HG03439 (cell line): ENCODE results near the gene RFTN2.
"Not testable (repeated sequence)": the region's sequence is repeated elsewhere in the genome, so short reads cannot be mapped to it uniquely, and the experiment has no call there.

Source experiments
- ATAC-seq: cut with Tn5 transposase; IDR thresholded peaks from one replicate; pipeline ENCODE4 v1.9.1; 2021; ENCODE audit warnings: mild to moderate bottlenecking, moderate library complexity; ENCODE audit not compliant: unreplicated experiment

The RFTN2 gene

DNA sequence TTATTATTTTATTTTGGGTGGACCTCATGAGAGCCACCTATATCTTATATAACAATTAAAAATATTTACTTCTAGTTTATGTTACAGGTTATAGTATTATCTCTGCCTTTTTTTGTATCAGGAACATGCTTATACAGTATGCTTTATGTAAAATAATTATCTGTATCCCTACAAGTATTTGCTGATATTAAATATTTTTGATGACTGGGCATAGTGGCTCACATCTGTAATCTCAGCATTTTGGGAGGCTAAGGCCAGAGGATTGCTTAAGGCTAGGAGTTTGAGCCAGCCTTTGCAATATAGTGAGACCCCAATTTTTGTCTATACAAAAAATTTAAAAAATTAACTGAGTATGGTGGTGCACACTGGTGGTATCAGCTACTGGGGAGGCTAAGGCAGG, 119.9 kb downstream of the RFTN2 start:
- ATAC-seq, result no peak

GRCh38 chr2:197551260-197551659, 124.1 kb downstream of the RFTN2 start:
- ATAC-seq, result not testable (repeated sequence)

DNA sequence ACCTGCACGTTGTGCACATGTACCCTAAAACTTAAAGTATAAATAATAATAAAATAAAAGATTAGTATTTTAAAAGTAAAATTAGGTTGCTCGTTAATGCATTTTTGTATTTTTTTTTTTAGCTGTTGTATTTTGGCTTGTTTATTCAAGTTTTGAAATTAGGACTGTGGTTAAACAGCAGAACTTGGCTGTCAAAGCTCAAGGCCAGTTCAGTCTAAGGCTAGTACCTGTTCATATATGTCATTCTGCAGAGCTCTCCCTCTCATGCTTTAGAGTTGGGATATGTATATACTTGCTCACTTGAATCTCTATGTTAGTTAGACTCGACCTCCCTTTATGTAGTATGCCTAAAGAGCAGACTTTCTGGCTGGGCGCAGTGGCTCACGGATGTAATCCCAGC, 126.8 kb downstream of the RFTN2 start:
- no peak for ATAC-seq

GRCh38 chr2:197547163-197547900, 128.1 kb downstream of the RFTN2 start:
- no peak for ATAC-seq

- ATAC-seq, result no peak
These were observed 132.2 kb downstream of the RFTN2 start for GRCh38 chr2:197543206-197543605.

DNA sequence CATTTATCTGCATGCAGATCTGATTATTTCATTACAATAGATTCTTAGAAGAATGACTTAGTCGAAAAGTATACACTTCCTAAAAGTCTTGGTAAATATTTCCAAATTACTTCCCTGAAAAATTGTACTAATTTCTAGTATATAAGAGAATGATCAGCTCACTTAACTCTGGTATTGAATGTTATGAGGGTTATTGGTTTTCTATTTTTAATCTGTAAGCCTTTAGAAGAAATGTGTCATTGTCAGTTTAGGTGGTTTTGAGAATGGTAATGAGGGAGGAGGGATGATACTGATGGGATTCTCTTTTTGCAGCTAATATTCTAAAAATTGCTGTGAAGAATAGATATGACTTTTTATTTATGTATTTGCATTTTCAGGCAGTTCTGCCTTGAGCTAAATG, 135.7 kb downstream of the RFTN2 start:
- no peak for ATAC-seq

DNA sequence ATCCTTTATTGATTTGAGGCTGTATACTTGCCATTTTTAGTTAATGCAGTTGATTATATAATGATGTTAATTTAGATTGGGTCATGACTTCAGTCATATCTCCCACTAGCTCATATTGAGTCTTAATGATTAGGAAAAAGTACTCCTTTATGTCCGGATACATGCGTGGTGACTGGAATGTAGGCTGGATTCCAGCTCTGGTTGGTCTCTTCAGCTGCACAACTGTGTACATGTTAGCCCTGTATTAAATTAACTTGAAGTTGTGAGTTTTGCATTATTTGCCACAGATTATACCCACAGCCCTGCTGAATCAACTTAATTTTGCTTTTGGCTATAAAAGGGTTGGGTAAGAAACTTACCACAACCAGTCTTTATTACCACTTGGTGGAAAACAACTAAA, 137.0 kb downstream of the RFTN2 start:
- ATAC-seq, result no peak
